ENCODE data around the gene VPS52. TPM values are rescaled to one million over a fixed set of nuclear protein-coding genes. Genes with fewer than 3 reads are reported as not detected.

Gene VPS52
- total RNA-seq, 1 donor from 2014 or later, result 97.2 TPM

DNA sequence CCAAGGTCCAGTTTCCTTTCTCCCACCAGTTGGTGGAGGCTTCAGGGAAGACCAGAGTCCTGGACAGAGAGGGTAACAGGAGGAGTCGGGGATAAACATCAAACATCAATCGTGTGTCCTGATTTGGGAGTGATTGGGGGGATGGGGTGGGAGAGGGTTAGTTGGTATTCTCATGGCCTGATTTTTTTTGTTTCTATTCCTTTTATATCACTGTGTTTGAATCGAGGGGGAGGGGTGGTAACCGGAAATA is 67.6 kb downstream of the VPS52 start:
- no peak for DNase-seq
- CTCF ChIA-PET, result interaction anchor here (1.3 kb wide), 1 partner anchor 44 kb away, joined by 3 read pairs; no protein-coding TSS in a partner anchor
- TF ChIP-seq CTCF (IDR thresholded peaks at IDR 0.05), result no peak
- no peak for ATAC-seq (ENCODE audit: low read depth)
- Mint-ChIP-seq H3K36me3 (ENCODE audit: low read depth) (peaks cover 35% of the 10 kb centered on the region), H3K4me1 (peaks cover 70% of the 10 kb centered on the region), H3K27ac (peak overlapping the region; percentile 41), H3K27me3 (no peaks in the 10 kb centered on the region), H3K9me3 (no peaks in the 10 kb centered on the region), H3K4me3 (peak overlapping the region; percentile 87)
- POLR2A ChIA-PET, result interaction anchor here (0.6 to 1.3 kb wide), 6 partner anchors 42 to 232 kb away, joined by 3 to 12 read pairs (median 4); partner anchors contain the start of genes RPS18 and VPS52
- intact Hi-C loops (cut with micrococcal nuclease), result loop anchor here (5.0 to 10.0 kb wide), 3 partner anchors 1007 to 1229 kb away; partner anchors contain the start of genes AGPAT1, DXO and RNF5

DNA sequence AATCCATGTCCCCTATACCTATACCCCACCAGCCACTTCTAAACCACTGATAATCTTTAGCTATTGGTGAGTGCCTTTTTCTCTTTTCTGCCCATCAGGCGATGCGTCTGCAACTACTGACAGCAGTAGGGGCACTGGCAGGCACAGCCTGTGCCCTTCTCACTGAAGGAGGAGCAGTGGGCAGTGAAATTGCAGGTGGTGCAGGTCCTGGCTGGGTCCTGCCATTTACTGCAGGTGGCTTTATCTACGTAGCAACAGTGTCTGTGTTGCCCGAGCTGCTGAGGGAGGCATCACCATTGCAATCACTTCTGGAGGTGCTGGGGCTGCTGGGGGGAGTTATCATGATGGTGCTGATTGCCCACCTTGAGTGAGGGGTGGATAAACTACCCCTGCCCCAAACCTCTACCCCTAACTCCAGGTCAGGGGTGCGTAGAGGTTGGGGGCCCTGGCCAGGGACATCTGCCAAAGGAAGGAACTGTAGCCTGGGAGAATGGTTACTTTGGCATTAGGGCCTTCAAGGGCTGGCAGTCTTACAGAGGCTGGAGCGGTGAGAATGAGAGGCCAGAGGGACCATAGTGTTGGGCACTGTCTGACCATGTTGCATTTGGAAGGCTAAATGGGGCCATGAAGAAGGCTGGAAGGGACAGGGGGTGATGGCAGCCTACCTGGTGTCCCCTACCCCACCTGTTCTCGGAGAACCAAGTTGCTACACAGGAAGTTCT is 68.1 kb downstream of the VPS52 start:
- intact Hi-C loops (cut with micrococcal nuclease), result loop anchor here (5.0 to 10.0 kb wide), 3 partner anchors 1006 to 1229 kb away; partner anchors contain the start of genes AGPAT1, DXO and RNF5
- Mint-ChIP-seq H3K27ac (peak overlapping the region; percentile 32), H3K36me3 (ENCODE audit: low read depth) (peaks cover 37% of the 10 kb centered on the region), H3K4me1 (peaks cover 70% of the 10 kb centered on the region), H3K4me3 (peak overlapping the region; percentile 87), H3K27me3 (no peaks in the 10 kb centered on the region), H3K9me3 (no peaks in the 10 kb centered on the region)
- TF ChIP-seq CTCF (IDR thresholded peaks at IDR 0.05), result no peak
- ChIA-PET CTCF (interaction anchor here (1.6 kb wide), 1 partner anchor 44 kb away, joined by 4 read pairs; no protein-coding TSS in a partner anchor), POLR2A (interaction anchor here (1.1 kb wide), 1 partner anchor 68 kb away, joined by 4 read pairs; no protein-coding TSS in a partner anchor)
- DNase-seq (no peak), ATAC-seq (ENCODE audit: low read depth) (no peak)

GRCh38 chr6:33202799-33203198 is 68.9 kb downstream of the VPS52 start:
- intact Hi-C loops (cut with micrococcal nuclease), result loop anchor here (5.0 to 10.0 kb wide), 3 partner anchors 1005 to 1228 kb away; partner anchors contain the start of genes AGPAT1, DXO and RNF5
- Mint-ChIP-seq H3K4me1 (peaks cover 78% of the 10 kb centered on the region), H3K4me3 (peak overlapping the region; percentile 50), H3K36me3 (ENCODE audit: low read depth) (peaks cover 41% of the 10 kb centered on the region), H3K27me3 (no peaks in the 10 kb centered on the region), H3K9me3 (no peaks in the 10 kb centered on the region), H3K27ac (no peak overlapping the region)
- TF ChIP-seq CTCF (IDR thresholded peaks at IDR 0.05), result no peak
- no peak for ATAC-seq (ENCODE audit: low read depth)
- ChIA-PET CTCF (interaction anchor here (1.6 kb wide), 1 partner anchor 45 kb away, joined by 4 read pairs; no protein-coding TSS in a partner anchor), POLR2A (interaction anchor here (1.1 kb wide), 1 partner anchor 68 kb away, joined by 4 read pairs; no protein-coding TSS in a partner anchor)
- no peak for DNase-seq

GRCh38 chr6:33201935-33202334 is 69.7 kb downstream of the VPS52 start:
- Mint-ChIP-seq H3K27ac (no peak overlapping the region), H3K4me3 (peak overlapping the region; percentile 99), H3K36me3 (ENCODE audit: low read depth) (peaks cover 50% of the 10 kb centered on the region), H3K27me3 (no peaks in the 10 kb centered on the region), H3K9me3 (no peaks in the 10 kb centered on the region), H3K4me1 (peaks cover 82% of the 10 kb centered on the region)
- DNase-seq (no peak), ATAC-seq (ENCODE audit: low read depth) (no peak)
- intact Hi-C loops (cut with micrococcal nuclease), result loop anchor here (2.0 to 10.0 kb wide), 5 partner anchors 89 to 1227 kb away; partner anchors contain the start of genes AGPAT1, DXO, HLA-DOA and RNF5
- ChIA-PET POLR2A (no interaction called here), CTCF (interaction anchor here (1.6 kb wide), 1 partner anchor 46 kb away, joined by 4 read pairs; no protein-coding TSS in a partner anchor)
- no peak for TF ChIP-seq CTCF (IDR thresholded peaks at IDR 0.05)

GRCh38 chr6:33201147-33201545 is 70.5 kb downstream of the VPS52 start:
- Mint-ChIP-seq H3K9me3 (no peaks in the 10 kb centered on the region), H3K4me1 (peaks cover 80% of the 10 kb centered on the region), H3K27ac (peak overlapping the region; percentile 96), H3K27me3 (no peaks in the 10 kb centered on the region), H3K4me3 (peak overlapping the region; percentile 99), H3K36me3 (ENCODE audit: low read depth) (peaks cover 56% of the 10 kb centered on the region)
- TF ChIP-seq CTCF (IDR thresholded peaks at IDR 0.05), result no peak
- CTCF ChIA-PET, result no interaction called here
- no peak for ATAC-seq (ENCODE audit: low read depth)
- intact Hi-C loops (cut with micrococcal nuclease), result loop anchor here (2.0 to 10.0 kb wide), 5 partner anchors 88 to 1226 kb away; partner anchors contain the start of genes AGPAT1, DXO, HLA-DOA and RNF5
- no peak for DNase-seq
- POLR2A ChIA-PET, result no interaction called here

All from activated B cell treated with CpG ODN at 0.5 μM for 24 hours (primary cell).